ENCODE measurements around the gene LZTR1. TPM values are rescaled to one million over a fixed set of nuclear protein-coding genes. Genes with fewer than 3 reads are reported as not detected.

LZTR1 gene
- total and polyA plus RNA-seq, 11 donors: 18.4 to 41.9 (median 26.6) TPM

GRCh38 chr22:21026783-21027692, 44.9 kb downstream of the LZTR1 start:
- ATAC-seq (peak; percentile 25 to 59 (median 36)), DNase-seq (peak in 1 of 5 donors; percentile 66)
- TF ChIP-seq CTCF (IDR thresholded peaks at IDR 0.05) (no peak), POLR2A (IDR thresholded peaks at IDR 0.05) (no peak)
- Histone ChIP-seq H3K36me3 (no peaks in the 10 kb centered on the region), H3K27me3 (peaks cover 7 to 38% (median 15%) of the 10 kb centered on the region in 9 donors), H3K4me1 (peaks cover 0 to 10% (median 2%) of the 10 kb centered on the region in 12 donors), H3K4me3 (no peak overlapping the region), H3K27ac (no peak overlapping the region), H3K9me3 (no peaks in the 10 kb centered on the region)
- intact Hi-C loops (cut with DNase I): loop anchor here in 1 of 10 donors (5.0 kb wide), 1 partner anchor 40 kb away; no protein-coding TSS in a partner anchor
- WGBS, 4 donors: 59 to 67% (median 64%) methylated on average over 12 to 14 of the region's 14 CpGs

- DNase-seq: no peak
- no peak overlapping the region for H3K4me3 ChIP-seq
- intact Hi-C loops (cut with DNase I): loop anchor here in 1 of 10 donors (5.0 kb wide), 1 partner anchor 39 kb away; no protein-coding TSS in a partner anchor
- WGBS, 4 donors: 90 to 95% (median 94%) methylated on average over 9 to 13 of the region's 13 CpGs
- H3K9me3 ChIP-seq: no peaks in the 10 kb centered on the region
- H3K36me3 ChIP-seq: no peaks in the 10 kb centered on the region
- ATAC-seq: no peak
- peaks cover 0 to 17% (median 6%) of the 10 kb centered on the region in 12 donors for H3K4me1 ChIP-seq
- no peak for TF ChIP-seq CTCF (IDR thresholded peaks at IDR 0.05)
- no peak for TF ChIP-seq POLR2A (IDR thresholded peaks at IDR 0.05)
- H3K27ac ChIP-seq: no peak overlapping the region
- H3K27me3 ChIP-seq: peaks cover 9 to 52% (median 22%) of the 10 kb centered on the region in 9 donors
Measured at GRCh38 chr22:21028277-21029251, 46.5 kb downstream of the LZTR1 start.

- H3K27ac ChIP-seq: no peak overlapping the region
- 66 to 72% (median 70%) methylated on average over 12 of the region's 12 CpGs for WGBS, 4 donors
- intact Hi-C loops (cut with DNase I): loop anchor here in 2 of 10 donors (5.0 to 10.0 kb wide), 2 partner anchors 38 to 65 kb away; no protein-coding TSS in a partner anchor
Measured at GRCh38 chr22:21029486-21030025, 47.5 kb downstream of the LZTR1 start.

More at GRCh38 chr22:21029486-21030025, 47.5 kb downstream of the LZTR1 start:
- peaks cover 9 to 52% (median 22%) of the 10 kb centered on the region in 9 donors for H3K27me3 ChIP-seq
- no peaks in the 10 kb centered on the region for H3K9me3 ChIP-seq
- H3K4me1 ChIP-seq: peaks cover 0 to 17% (median 6%) of the 10 kb centered on the region in 12 donors
- H3K36me3 ChIP-seq: no peaks in the 10 kb centered on the region
- H3K4me3 ChIP-seq: no peak overlapping the region
- DNase-seq (no peak), ATAC-seq (no peak)
- TF ChIP-seq CTCF (IDR thresholded peaks at IDR 0.05): no peak

Measured in heart left ventricle (tissue), 16 donors.